Ovary (tissue), 3 donors: Measurements from ENCODE around the gene C18orf54.

Experiments
- CTCF ChIP-seq, 3 donors: fragments of 450-650 bp in 2 of 3; fragments of 200-600 bp in 1 of 3; IDR thresholded peaks; one replicate each; pipeline versions ENCODE4 v1.5.1 to v1.8.0; 2016 to 2022; ENCODE audit warnings: antibody characterized with exemption in 3 of 3, mild to moderate bottlenecking in 1 of 3
- EP300 ChIP-seq: sonication (generic); formaldehyde crosslinking; IDR thresholded peaks from one replicate; pipeline ENCODE4 v1.6.1; 2017; ENCODE audit warnings: antibody characterized with exemption
- POLR2A ChIP-seq: fragments of 450-650 bp; IDR thresholded peaks from one replicate; pipeline ENCODE4 v1.6.1; 2017; ENCODE audit warnings: antibody characterized with exemption, mild to moderate bottlenecking, moderate library complexity
- donor health status: DM: no; HTN: no; CAD: no.

- TF ChIP-seq CTCF (IDR thresholded peaks at IDR 0.05) (no peak), POLR2A (no peak), EP300 (no peak)
These were observed 54.1 kb downstream of the C18orf54 start for GRCh38 chr18:54411781-54412180.
